WTC11 (cell line): ENCODE data around the gene RNF2.

ENCODE experiments used
- ATF2 ChIP-seq: sonication (generic); formaldehyde crosslinking; IDR thresholded peaks from 2 replicates; pipeline ENCODE4 v1.8.1; 2022; ENCODE audit warnings: low read depth, missing genetic modification reagents, borderline replicate concordance
- ATF3 ChIP-seq: sonication (generic); formaldehyde crosslinking; conservative IDR thresholded peaks from 2 replicates; pipeline ENCODE4 v1.8.1; 2022; ENCODE audit warnings: mild to moderate bottlenecking, missing genetic modification reagents
- CTCF ChIP-seq: fragments of 200-600 bp; IDR thresholded peaks from 2 replicates; pipeline ENCODE4 v1.8.0; 2022; ENCODE audit warnings: antibody characterized with exemption
- ESRRA ChIP-seq: sonication (generic); formaldehyde crosslinking; IDR thresholded peaks from 2 replicates; pipeline ENCODE4 v1.8.1; 2022; ENCODE audit warnings: mild to moderate bottlenecking, missing genetic modification reagents, borderline replicate concordance
- ETV6 ChIP-seq: sonication (generic); formaldehyde crosslinking; IDR thresholded peaks from 2 replicates; pipeline ENCODE4 v1.8.1; 2022; ENCODE audit warnings: mild to moderate bottlenecking, missing genetic modification reagents
- FOXK1 ChIP-seq: sonication (generic); formaldehyde crosslinking; IDR thresholded peaks from 2 replicates; pipeline ENCODE4 v1.8.0; 2022; ENCODE audit warnings: mild to moderate bottlenecking, moderate library complexity, missing genetic modification reagents
- IRF2 ChIP-seq: sonication (generic); formaldehyde crosslinking; IDR thresholded peaks from 2 replicates; pipeline ENCODE4 v1.8.0; 2022; ENCODE audit warnings: low read depth, missing genetic modification reagents, borderline replicate concordance
- MAX ChIP-seq: sonication (generic); formaldehyde crosslinking; IDR thresholded peaks from 2 replicates; pipeline ENCODE4 v1.8.0; 2022; ENCODE audit warnings: mild to moderate bottlenecking, missing genetic modification reagents
- NFE2L1 ChIP-seq: sonication (generic); formaldehyde crosslinking; IDR thresholded peaks from 2 replicates; pipeline ENCODE4 v1.8.1; 2023; ENCODE audit warnings: missing genetic modification reagents
- NR1H2 ChIP-seq: sonication (generic); formaldehyde crosslinking; IDR thresholded peaks from 2 replicates; pipeline ENCODE4 v1.9.0; 2021; ENCODE audit warnings: mild to moderate bottlenecking, moderate library complexity, missing genetic modification reagents
- NR2C2 ChIP-seq: sonication (generic); formaldehyde crosslinking; IDR thresholded peaks from 2 replicates; pipeline ENCODE4 v1.8.0; 2022; ENCODE audit warnings: mild to moderate bottlenecking, missing genetic modification reagents
- ZBTB43 ChIP-seq: sonication (generic); formaldehyde crosslinking; IDR thresholded peaks from 2 replicates; pipeline ENCODE4 v1.8.1; 2023; ENCODE audit warnings: mild to moderate bottlenecking, missing genetic modification reagents
- ZNF671 ChIP-seq: fragments of 250-450 bp; sonication (Bioruptor Pico); IDR thresholded peaks from 2 replicates; pipeline ENCODE4 v1.8.0; 2021; ENCODE audit warnings: mild to moderate bottlenecking
- ZSCAN18 ChIP-seq: fragments of 250-450 bp; sonication (Bioruptor Pico); IDR thresholded peaks from 2 replicates; pipeline ENCODE4 v2.1.2; 2022; ENCODE audit warnings: mild to moderate bottlenecking, moderate library complexity

GRCh38 chr1:185151215-185151614 is 105.9 kb downstream of the RNF2 start:
- TF ChIP-seq ESRRA: no peak
- no peak for TF ChIP-seq CTCF
- TF ChIP-seq MAX (CRISPR knock-in tag): no peak
- TF ChIP-seq ZBTB43: no peak
- TF ChIP-seq ATF3 (CRISPR knock-in tag): no peak
- TF ChIP-seq ETV6: no peak
- no peak for TF ChIP-seq NFE2L1 (CRISPR knock-in tag)
- TF ChIP-seq NR1H2: no peak
- TF ChIP-seq FOXK1 (CRISPR knock-in tag): no peak
- no peak for TF ChIP-seq ZNF671 (CRISPR knock-in tag)
- no peak for TF ChIP-seq NR2C2
- TF ChIP-seq IRF2: no peak
- no peak for TF ChIP-seq ATF2 (CRISPR knock-in tag)
- TF ChIP-seq ZSCAN18 (CRISPR knock-in tag): no peak
